ENCODE results near the gene STRBP.

DNA sequence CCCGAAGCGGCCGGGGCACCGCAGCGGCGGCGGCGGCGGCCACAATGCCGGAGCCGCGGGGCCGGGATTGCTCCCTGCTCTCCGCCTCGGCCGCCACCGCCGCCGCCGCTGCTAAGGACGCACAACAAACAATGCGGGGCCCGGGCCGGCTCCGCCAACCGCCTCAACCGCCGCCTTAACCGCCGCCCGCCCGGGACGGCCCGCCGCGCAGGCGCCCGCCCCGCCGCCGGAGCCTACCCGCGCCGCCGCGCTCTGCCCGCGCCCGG lies 254 bp downstream of the STRBP start:
- TF ChIP-seq, protein P1, sequence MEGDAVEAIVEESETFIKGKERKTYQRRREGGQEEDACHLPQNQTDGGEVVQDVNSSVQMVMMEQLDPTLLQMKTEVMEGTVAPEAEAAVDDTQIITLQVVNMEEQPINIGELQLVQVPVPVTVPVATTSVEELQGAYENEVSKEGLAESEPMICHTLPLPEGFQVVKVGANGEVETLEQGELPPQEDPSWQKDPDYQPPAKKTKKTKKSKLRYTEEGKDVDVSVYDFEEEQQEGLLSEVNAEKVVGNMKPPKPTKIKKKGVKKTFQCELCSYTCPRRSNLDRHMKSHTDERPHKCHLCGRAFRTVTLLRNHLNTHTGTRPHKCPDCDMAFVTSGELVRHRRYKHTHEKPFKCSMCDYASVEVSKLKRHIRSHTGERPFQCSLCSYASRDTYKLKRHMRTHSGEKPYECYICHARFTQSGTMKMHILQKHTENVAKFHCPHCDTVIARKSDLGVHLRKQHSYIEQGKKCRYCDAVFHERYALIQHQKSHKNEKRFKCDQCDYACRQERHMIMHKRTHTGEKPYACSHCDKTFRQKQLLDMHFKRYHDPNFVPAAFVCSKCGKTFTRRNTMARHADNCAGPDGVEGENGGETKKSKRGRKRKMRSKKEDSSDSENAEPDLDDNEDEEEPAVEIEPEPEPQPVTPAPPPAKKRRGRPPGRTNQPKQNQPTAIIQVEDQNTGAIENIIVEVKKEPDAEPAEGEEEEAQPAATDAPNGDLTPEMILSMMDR (IDR thresholded peaks at IDR 0.05): no peak
- TF ChIP-seq, protein P2, sequence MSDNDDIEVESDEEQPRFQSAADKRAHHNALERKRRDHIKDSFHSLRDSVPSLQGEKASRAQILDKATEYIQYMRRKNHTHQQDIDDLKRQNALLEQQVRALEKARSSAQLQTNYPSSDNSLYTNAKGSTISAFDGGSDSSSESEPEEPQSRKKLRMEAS (CRISPR knock-in tag; IDR thresholded peaks at IDR 0.05): no peak
- no peak for TF ChIP-seq CREB1 (CRISPR knock-in tag; IDR thresholded peaks at IDR 0.05)
- TF ChIP-seq, protein P3, sequence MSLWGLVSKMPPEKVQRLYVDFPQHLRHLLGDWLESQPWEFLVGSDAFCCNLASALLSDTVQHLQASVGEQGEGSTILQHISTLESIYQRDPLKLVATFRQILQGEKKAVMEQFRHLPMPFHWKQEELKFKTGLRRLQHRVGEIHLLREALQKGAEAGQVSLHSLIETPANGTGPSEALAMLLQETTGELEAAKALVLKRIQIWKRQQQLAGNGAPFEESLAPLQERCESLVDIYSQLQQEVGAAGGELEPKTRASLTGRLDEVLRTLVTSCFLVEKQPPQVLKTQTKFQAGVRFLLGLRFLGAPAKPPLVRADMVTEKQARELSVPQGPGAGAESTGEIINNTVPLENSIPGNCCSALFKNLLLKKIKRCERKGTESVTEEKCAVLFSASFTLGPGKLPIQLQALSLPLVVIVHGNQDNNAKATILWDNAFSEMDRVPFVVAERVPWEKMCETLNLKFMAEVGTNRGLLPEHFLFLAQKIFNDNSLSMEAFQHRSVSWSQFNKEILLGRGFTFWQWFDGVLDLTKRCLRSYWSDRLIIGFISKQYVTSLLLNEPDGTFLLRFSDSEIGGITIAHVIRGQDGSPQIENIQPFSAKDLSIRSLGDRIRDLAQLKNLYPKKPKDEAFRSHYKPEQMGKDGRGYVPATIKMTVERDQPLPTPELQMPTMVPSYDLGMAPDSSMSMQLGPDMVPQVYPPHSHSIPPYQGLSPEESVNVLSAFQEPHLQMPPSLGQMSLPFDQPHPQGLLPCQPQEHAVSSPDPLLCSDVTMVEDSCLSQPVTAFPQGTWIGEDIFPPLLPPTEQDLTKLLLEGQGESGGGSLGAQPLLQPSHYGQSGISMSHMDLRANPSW (CRISPR knock-in tag; conservative IDR thresholded peaks at IDR 0.05; ENCODE audit: low read depth): no peak
- TF ChIP-seq, protein P4, sequence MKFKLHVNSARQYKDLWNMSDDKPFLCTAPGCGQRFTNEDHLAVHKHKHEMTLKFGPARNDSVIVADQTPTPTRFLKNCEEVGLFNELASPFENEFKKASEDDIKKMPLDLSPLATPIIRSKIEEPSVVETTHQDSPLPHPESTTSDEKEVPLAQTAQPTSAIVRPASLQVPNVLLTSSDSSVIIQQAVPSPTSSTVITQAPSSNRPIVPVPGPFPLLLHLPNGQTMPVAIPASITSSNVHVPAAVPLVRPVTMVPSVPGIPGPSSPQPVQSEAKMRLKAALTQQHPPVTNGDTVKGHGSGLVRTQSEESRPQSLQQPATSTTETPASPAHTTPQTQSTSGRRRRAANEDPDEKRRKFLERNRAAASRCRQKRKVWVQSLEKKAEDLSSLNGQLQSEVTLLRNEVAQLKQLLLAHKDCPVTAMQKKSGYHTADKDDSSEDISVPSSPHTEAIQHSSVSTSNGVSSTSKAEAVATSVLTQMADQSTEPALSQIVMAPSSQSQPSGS (CRISPR knock-in tag; IDR thresholded peaks at IDR 0.05; ENCODE audit: borderline replicate concordance, low read depth): no peak
- TF ChIP-seq SMAD4 (CRISPR knock-in tag; IDR thresholded peaks at IDR 0.05): no peak
- TF ChIP-seq ZNF138 (CRISPR knock-in tag; conservative IDR thresholded peaks at IDR 0.05): no peak
- TF ChIP-seq, protein P5, sequence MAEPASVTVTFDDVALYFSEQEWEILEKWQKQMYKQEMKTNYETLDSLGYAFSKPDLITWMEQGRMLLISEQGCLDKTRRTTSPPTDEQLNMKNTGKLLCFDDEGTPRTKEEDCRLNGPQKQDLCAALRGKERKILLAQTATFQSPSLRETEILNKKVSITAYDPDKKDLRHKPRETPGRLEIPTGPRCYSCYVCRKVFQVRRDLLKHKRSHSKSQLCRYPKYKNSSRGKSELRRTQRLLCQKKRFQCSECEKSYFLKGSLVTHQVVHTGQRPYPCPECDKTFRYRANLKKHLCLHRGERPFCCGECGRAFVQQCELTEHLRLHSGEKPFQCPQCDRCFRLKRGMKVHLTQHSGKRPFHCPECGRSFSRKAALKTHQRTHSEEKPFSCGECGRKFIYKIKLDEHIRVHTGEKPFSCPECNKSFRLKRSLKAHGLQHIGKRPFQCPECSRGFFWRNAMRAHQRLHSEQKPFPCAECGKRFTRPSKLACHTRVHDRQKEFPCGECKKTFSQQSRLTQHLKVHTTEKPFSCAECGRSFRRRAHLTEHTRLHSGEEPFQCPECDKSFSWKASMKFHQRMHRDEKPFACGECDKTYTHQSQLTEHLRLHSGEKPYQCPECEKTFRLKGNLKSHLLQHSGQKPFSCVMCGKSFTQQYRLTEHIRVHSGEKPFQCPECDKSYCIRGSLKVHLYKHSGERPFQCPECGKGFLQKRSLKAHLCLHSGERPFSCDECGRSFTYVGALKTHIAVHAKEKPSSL (CRISPR knock-in tag; conservative IDR thresholded peaks at IDR 0.05): no peak
- TF ChIP-seq ZBTB21 (CRISPR knock-in tag; IDR thresholded peaks at IDR 0.05; ENCODE audit: borderline replicate concordance): no peak
- no peak for TF ChIP-seq TCF7 (CRISPR knock-in tag; IDR thresholded peaks at IDR 0.05; ENCODE audit: low read depth)
- no peak for TF ChIP-seq NR1H2 (CRISPR knock-in tag; IDR thresholded peaks at IDR 0.05)
